DND-41 (cell line): ENCODE data around the gene HCAR3.
"Not testable (repeated sequence)": the region's sequence is repeated elsewhere in the genome, so short reads cannot be mapped to it uniquely, and the experiment has no call there.

Experiments used
- CTCF ChIP-seq: IDR thresholded peaks from 2 replicates; pipeline ENCODE4 v1.5.1; 2012; ENCODE audit warnings: borderline replicate concordance, low read length, moderate library complexity, mild to moderate bottlenecking; ENCODE audit not compliant: poor library complexity, severe bottlenecking; ENCODE audit errors: extremely low read depth
- EZH2 ChIP-seq: IDR thresholded peaks from 3 replicates; pipeline ENCODE4 v1.6.1; 2012; ENCODE audit warnings: borderline replicate concordance, low read depth, mild to moderate bottlenecking, moderate library complexity, low read length, inconsistent platforms; ENCODE audit not compliant: severe bottlenecking

- TF ChIP-seq CTCF, EZH2: not testable (repeated sequence)
Measured at GRCh38 chr12:122676781-122677180, 39.8 kb downstream of the HCAR3 start.
